HCT116 (cell line): ENCODE data around the gene PIGH. TPM values are rescaled to one million over a fixed set of nuclear protein-coding genes. Genes with fewer than 3 reads are reported as not detected.

Source experiments
- ATAC-seq: fragments of 200-7000 bp; cut with Tn5 transposase; 2 replicates; pipeline ENCODE4 v1.9.1; 2020; ENCODE audit warnings: mild to moderate bottlenecking, moderate library complexity
- BruUV-seq: library from RNA; stranded (reverse); fragments of 400-500 nt; replicated peaks from 2 replicates; lab custom pipeline; 2021; lab: Mats Ljungman, UMichigan
- CTCF ChIA-PET: fragments of 300-600 bp; sonication (Branson Sonifier 250); formaldehyde crosslinking; loops from one replicate; lab custom pipeline; 2021; ENCODE audit warnings: antibody characterized with exemption; lab: Charles Lee
- POLR2A ChIA-PET: fragments of 300-600, 350-600 bp; sonication (Branson Sonifier 250); formaldehyde crosslinking; loops from one replicate; lab custom pipeline; 2021; ENCODE audit warnings: antibody characterized with exemption; lab: Charles Lee
- RAD21 ChIA-PET, 2 experiments: fragments of 300-600 bp; sonication (Branson Sonifier 250); formaldehyde crosslinking; loops; one replicate each; lab custom pipeline; 2023; ENCODE audit warnings: low total read pairs in 2 of 2; ENCODE audit not compliant: uncharacterized antibody in 2 of 2, unreplicated experiment in 2 of 2, low non-redundant PET in 1 of 2; lab: Charles Lee
- DNase-seq: peaks from one replicate; pipeline ENCODE4 v3.0.0-alpha.2; 2010; ENCODE audit warnings: low read depth, low spot score
- H2AFZ ChIP-seq: fragments of 200-600 bp; shearing (Covaris generic), sonication (generic); 2 replicates; pipeline ENCODE4 v1.6.1; 2017; ENCODE audit warnings: low read depth, mixed run types, mixed read lengths, antibody characterized with exemption, low read length; ENCODE audit not compliant: poor library complexity, severe bottlenecking
- H3K27ac ChIP-seq: 2 replicates; pipeline ENCODE4 v1.5.1; 2012; ENCODE audit warnings: low read depth, low read length
- H3K27me3 ChIP-seq: fragments of 200-600 bp; sonication (generic); 2 replicates; pipeline ENCODE4 v1.6.1; 2016; ENCODE audit warnings: mixed run types, low read length, mixed read lengths; ENCODE audit not compliant: insufficient read depth
- H3K36me3 ChIP-seq, 2 experiments: fragments of 200-500 bp in 1 of 2; fragments of 200-600 bp in 1 of 2; sonication (Bioruptor generic) in 1 of 2; sonication (generic) in 1 of 2; 2 replicates each; pipeline versions ENCODE4 v1.5.1 to v1.6.1; 2014 to 2016; ENCODE audit warnings: low read length in 2 of 2, inconsistent platforms in 1 of 2, mixed read lengths in 1 of 2, mixed run types in 1 of 2; ENCODE audit not compliant: insufficient read depth in 2 of 2, control insufficient read depth in 1 of 2
- H3K4me1 ChIP-seq, 2 experiments: fragments of 200-600 bp in 1 of 2; sonication (generic) in 1 of 2; 2 replicates each; pipeline versions ENCODE4 v1.5.1 to v1.6.1; 2012 to 2017; ENCODE audit warnings: low read length in 2 of 2, inconsistent platforms in 1 of 2, mild to moderate bottlenecking in 1 of 2, mixed read lengths in 1 of 2, mixed run types in 1 of 2, moderate library complexity in 1 of 2; ENCODE audit not compliant: insufficient read depth in 2 of 2, control insufficient read depth in 1 of 2
- H3K4me2 ChIP-seq: fragments of 200-600 bp; sonication (generic); 2 replicates; pipeline ENCODE4 v1.6.1; 2017; ENCODE audit warnings: mixed run types, low read length, mixed read lengths
- H3K4me3 ChIP-seq, 2 experiments: fragments of 200-600 bp in 1 of 2; sonication (generic) in 1 of 2; replicated peaks in 1 of 2; 2 replicates each; pipeline ENCODE4 v1.5.1; 2011 to 2016; ENCODE audit warnings: low read length in 2 of 2, control low read depth in 1 of 2, low read depth in 1 of 2, mild to moderate bottlenecking in 1 of 2, mixed read lengths in 1 of 2, mixed run types in 1 of 2
- H3K79me2 ChIP-seq: fragments of 200-600 bp; sonication (generic); 2 replicates; pipeline ENCODE4 v1.6.1; 2017; ENCODE audit warnings: mild to moderate bottlenecking, mixed run types, low read length, moderate library complexity, mixed read lengths; ENCODE audit not compliant: insufficient read depth
- H3K9ac ChIP-seq: fragments of 200-600 bp; sonication (generic); 2 replicates; pipeline ENCODE4 v1.6.1; 2016; ENCODE audit warnings: low read length, mixed read lengths
- H3K9me2 ChIP-seq: fragments of 200-600 bp; sonication (generic), shearing (Covaris generic); 2 replicates; pipeline ENCODE4 v1.6.1; 2017; ENCODE audit warnings: mixed run types, mild to moderate bottlenecking, moderate library complexity; ENCODE audit not compliant: insufficient read depth
- H3K9me3 ChIP-seq, 2 experiments: fragments of 200-500 bp in 1 of 2; fragments of 200-600 bp in 1 of 2; sonication (Bioruptor generic) in 1 of 2; sonication (generic) in 1 of 2; 2 replicates each; pipeline ENCODE4 v1.6.1; 2014 to 2017; ENCODE audit warnings: low read length in 2 of 2, mixed read lengths in 2 of 2, inconsistent platforms in 1 of 2, low read depth in 1 of 2, mild to moderate bottlenecking in 1 of 2, mixed run types in 1 of 2, moderate library complexity in 1 of 2; ENCODE audit not compliant: control insufficient read depth in 1 of 2, insufficient read depth in 1 of 2
- H4K20me1 ChIP-seq: fragments of 200-600 bp; sonication (generic), shearing (Covaris generic); 2 replicates; pipeline ENCODE4 v1.6.1; 2017; ENCODE audit warnings: mixed run types, mild to moderate bottlenecking, moderate library complexity; ENCODE audit not compliant: insufficient read depth
- ATF3 ChIP-seq: IDR thresholded peaks from 2 replicates; pipeline ENCODE4 v1.6.1; 2012
- CBX3 ChIP-seq: IDR thresholded peaks from 2 replicates; pipeline ENCODE4 v1.6.1; 2012; ENCODE audit warnings: low read depth
- EGR1 ChIP-seq: IDR thresholded peaks from 2 replicates; pipeline ENCODE4 v1.6.1; 2012; ENCODE audit warnings: low read depth
- ELF1 ChIP-seq: IDR thresholded peaks from 2 replicates; pipeline ENCODE4 v1.6.1; 2012; ENCODE audit warnings: low read depth, borderline replicate concordance
- JUND ChIP-seq: IDR thresholded peaks from 2 replicates; pipeline ENCODE4 v1.6.1; 2012
- RAD21 ChIP-seq: IDR thresholded peaks from 2 replicates; pipeline ENCODE4 v1.6.1; 2012; ENCODE audit warnings: low read depth, mild to moderate bottlenecking
- REST ChIP-seq: IDR thresholded peaks from 2 replicates; pipeline ENCODE4 v1.6.1; 2012; ENCODE audit warnings: low read depth
- SIN3A ChIP-seq: IDR thresholded peaks from 2 replicates; pipeline ENCODE4 v1.6.1; 2012; ENCODE audit warnings: low read depth
- SRF ChIP-seq: IDR thresholded peaks from 2 replicates; pipeline ENCODE4 v1.6.1; 2012; ENCODE audit warnings: low read depth
- TCF7L2 ChIP-seq: IDR thresholded peaks from 2 replicates; pipeline ENCODE4 v1.7.0; 2011; ENCODE audit warnings: borderline replicate concordance, inconsistent platforms; ENCODE audit not compliant: insufficient read depth, insufficient read length; ENCODE audit errors: extremely low read depth
- YY1 ChIP-seq: IDR thresholded peaks from 2 replicates; pipeline ENCODE4 v1.6.1; 2011; ENCODE audit warnings: low read length, low read depth, moderate library complexity, mild to moderate bottlenecking; ENCODE audit not compliant: insufficient replicate concordance; ENCODE audit errors: extremely low read depth
- ZBTB33 ChIP-seq: IDR thresholded peaks from 2 replicates; pipeline ENCODE4 v1.6.1; 2011; ENCODE audit warnings: mild to moderate bottlenecking, low read length, moderate library complexity; ENCODE audit not compliant: insufficient replicate concordance; ENCODE audit errors: extremely low read depth
- ZNF274 ChIP-seq: fragments of 200-500 bp; sonication (Bioruptor generic); IDR thresholded peaks from 2 replicates; pipeline ENCODE4 v1.6.1; 2014; ENCODE audit warnings: mild to moderate bottlenecking, low read depth, low read length, inconsistent platforms
- intact Hi-C: fragments of 100-400 bp; cut with micrococcal nuclease; formaldehyde crosslinking; loops from 2 replicates; pipeline ENCODE4 v1.10.0; 2022
- total RNA-seq: library from RNA; stranded (reverse); gene quantifications from one replicate; pipeline ENCODE4 v1.2.1, GENCODE V29; 2021; ENCODE audit not compliant: unreplicated experiment
- TF ChIP-seq, protein P1 (sequence below), 3 experiments: fragments of 200-600 bp in 1 of 3; sonication (generic) in 1 of 3; IDR thresholded peaks in 2 of 3; conservative IDR thresholded peaks in 1 of 3; 2 replicates each; pipeline ENCODE4 v1.5.1; 2012 to 2017; ENCODE audit warnings: low read depth in 2 of 3, low read length in 2 of 3, antibody characterized with exemption in 1 of 3, borderline replicate concordance in 1 of 3, control low read depth in 1 of 3, mild to moderate bottlenecking in 1 of 3, mixed read lengths in 1 of 3, mixed run types in 1 of 3, moderate library complexity in 1 of 3; ENCODE audit not compliant: insufficient read depth in 1 of 3

Gene PIGH
- total RNA-seq, 1 experiment from 2014 or later: 20.9 TPM

- Histone ChIP-seq H3K27ac (no peak overlapping the region), H3K9me2 (no peaks in the 10 kb centered on the region), H3K4me2 (no peak overlapping the region), H3K27me3 (no peaks in the 10 kb centered on the region), H3K4me1 (peaks cover 0 to 4% of the 10 kb centered on the region in 2 experiments; a peak in 1 of 4 replicates), H3K9ac (no peak overlapping the region), H3K9me3 (no peaks in the 10 kb centered on the region), H3K79me2 (no peaks in the 10 kb centered on the region), H2AFZ (no peak overlapping the region), H4K20me1 (no peaks in the 10 kb centered on the region), H3K4me3 (no peak overlapping the region), H3K36me3 (peaks cover 0 to 5% of the 10 kb centered on the region in 2 experiments; a peak in 2 of 4 replicates)
- intact Hi-C loops: loop anchor here (10.0 kb wide), 1 partner anchor 354 kb away; no protein-coding TSS in a partner anchor
- ChIA-PET POLR2A (interaction anchor here (1.3 kb wide), 1 partner anchor 120 kb away, joined by 5 read pairs; no protein-coding TSS in a partner anchor), RAD21 (interaction anchor here (0.9 to 2.4 kb wide), 4 partner anchors 54 to 124 kb away, joined by 3 to 6 read pairs (median 3); no protein-coding TSS in a partner anchor), CTCF (interaction anchor here (0.9 to 8.1 kb wide), 6 partner anchors 9 to 153 kb away, joined by 3 to 117 read pairs (median 8); partner anchors contain the start of gene RDH12)
- TF ChIP-seq, protein P1, sequence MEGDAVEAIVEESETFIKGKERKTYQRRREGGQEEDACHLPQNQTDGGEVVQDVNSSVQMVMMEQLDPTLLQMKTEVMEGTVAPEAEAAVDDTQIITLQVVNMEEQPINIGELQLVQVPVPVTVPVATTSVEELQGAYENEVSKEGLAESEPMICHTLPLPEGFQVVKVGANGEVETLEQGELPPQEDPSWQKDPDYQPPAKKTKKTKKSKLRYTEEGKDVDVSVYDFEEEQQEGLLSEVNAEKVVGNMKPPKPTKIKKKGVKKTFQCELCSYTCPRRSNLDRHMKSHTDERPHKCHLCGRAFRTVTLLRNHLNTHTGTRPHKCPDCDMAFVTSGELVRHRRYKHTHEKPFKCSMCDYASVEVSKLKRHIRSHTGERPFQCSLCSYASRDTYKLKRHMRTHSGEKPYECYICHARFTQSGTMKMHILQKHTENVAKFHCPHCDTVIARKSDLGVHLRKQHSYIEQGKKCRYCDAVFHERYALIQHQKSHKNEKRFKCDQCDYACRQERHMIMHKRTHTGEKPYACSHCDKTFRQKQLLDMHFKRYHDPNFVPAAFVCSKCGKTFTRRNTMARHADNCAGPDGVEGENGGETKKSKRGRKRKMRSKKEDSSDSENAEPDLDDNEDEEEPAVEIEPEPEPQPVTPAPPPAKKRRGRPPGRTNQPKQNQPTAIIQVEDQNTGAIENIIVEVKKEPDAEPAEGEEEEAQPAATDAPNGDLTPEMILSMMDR (IDR thresholded peaks at IDR 0.05 in 2 of 3, conservative IDR thresholded peaks at IDR 0.05 in 1 of 3; ENCODE audit: borderline replicate concordance in 1 of 3, insufficient read depth in 1 of 3, low read depth in 2 of 3, low read length in 2 of 3): no peak
- TF ChIP-seq ZBTB33: no peak
- no peak for TF ChIP-seq JUND
- TF ChIP-seq ELF1: no peak
- TF ChIP-seq REST: no peak
- no peak for TF ChIP-seq CBX3
- no peak for TF ChIP-seq TCF7L2
- no peak for TF ChIP-seq YY1
- TF ChIP-seq RAD21: no peak
- TF ChIP-seq ATF3: no peak
- TF ChIP-seq SRF: no peak
- no peak for TF ChIP-seq SIN3A
- TF ChIP-seq EGR1: no peak
- TF ChIP-seq ZNF274: no peak
- DNase-seq: no peak
- no TSS peak for BruUV-seq
- ATAC-seq: no peak
Observed at GRCh38 chr14:67580336-67581171, 19.5 kb downstream of the PIGH start.
